GM23338 (cell line): ENCODE results near the gene TMEM98. TPM values are rescaled to one million over a fixed set of nuclear protein-coding genes. Genes with fewer than 3 reads are reported as not detected.

Experiments used
- ATAC-seq: fragments of 200-7000 bp; cut with Tn5 transposase; 3 replicates; pipeline ENCODE4 v1.9.1; 2020
- DNase-seq: peaks from one replicate; pipeline ENCODE4 v3.0.0-alpha.2; 2015; ENCODE audit warnings: low spot score
- H2AFZ ChIP-seq: fragments of 200-600 bp; sonication (generic); 2 replicates; pipeline ENCODE4 v1.8.0; 2016; ENCODE audit warnings: antibody characterized with exemption, mild to moderate bottlenecking, moderate library complexity
- H3F3A ChIP-seq: fragments of 200-600 bp; sonication (generic); replicated peaks from 2 replicates; pipeline ENCODE4 v1.8.0; 2017; ENCODE audit warnings: antibody characterized with exemption, mixed run types, low read depth
- H3K27ac ChIP-seq: fragments of 200-600 bp; sonication (generic); 2 replicates; pipeline ENCODE4 v1.6.1; 2016; ENCODE audit warnings: low read depth
- H3K27me3 ChIP-seq: fragments of 200-600 bp; sonication (generic); 2 replicates; pipeline ENCODE4 v1.8.0; 2016; ENCODE audit warnings: mild to moderate bottlenecking, mixed run types, moderate library complexity; ENCODE audit not compliant: insufficient read depth
- H3K36me3 ChIP-seq: fragments of 200-600 bp; sonication (generic); 2 replicates; pipeline ENCODE4 v1.8.0; 2016; ENCODE audit warnings: mild to moderate bottlenecking; ENCODE audit not compliant: insufficient read depth
- H3K4me1 ChIP-seq: fragments of 200-600 bp; sonication (generic); 2 replicates; pipeline ENCODE4 v1.8.0; 2016; ENCODE audit warnings: mild to moderate bottlenecking, moderate library complexity; ENCODE audit not compliant: insufficient read depth
- H3K4me2 ChIP-seq: fragments of 200-600 bp; sonication (generic); 2 replicates; pipeline ENCODE4 v1.7.1; 2017; ENCODE audit warnings: mixed run types
- H3K4me3 ChIP-seq: fragments of 200-600 bp; sonication (generic); 2 replicates; pipeline ENCODE4 v1.6.1; 2016; ENCODE audit warnings: mixed run types
- H3K79me2 ChIP-seq: fragments of 200-600 bp; sonication (generic); replicated peaks from 2 replicates; pipeline ENCODE4 v1.8.0; 2017; ENCODE audit warnings: mild to moderate bottlenecking; ENCODE audit not compliant: insufficient read depth
- H3K9me2 ChIP-seq: fragments of 200-600 bp; sonication (generic); 2 replicates; pipeline ENCODE4 v1.8.0; 2017; ENCODE audit not compliant: insufficient read depth
- H4K20me1 ChIP-seq: fragments of 200-600 bp; sonication (generic); replicated peaks from 2 replicates; pipeline ENCODE4 v1.8.0; 2017; ENCODE audit warnings: mild to moderate bottlenecking; ENCODE audit not compliant: insufficient read depth
- H3K27ac Mint-ChIP-seq: 2 replicates; pipeline ENCODE4 v1.8.0; 2020; ENCODE audit warnings: inconsistent platforms, mild to moderate bottlenecking, moderate library complexity, mixed read lengths
- H3K27me3 Mint-ChIP-seq: 3 replicates; pipeline ENCODE4 v1.8.0; 2022; ENCODE audit warnings: low read depth, mild to moderate bottlenecking, moderate library complexity, mixed read lengths, inconsistent platforms; ENCODE audit not compliant: insufficient read depth, poor library complexity
- H3K36me3 Mint-ChIP-seq: 3 replicates; pipeline ENCODE4 v1.8.0; 2021; ENCODE audit warnings: low read depth, mild to moderate bottlenecking, inconsistent platforms, moderate library complexity, mixed read lengths
- H3K4me1 Mint-ChIP-seq: 3 replicates; pipeline ENCODE4 v1.8.0; 2020; ENCODE audit warnings: mild to moderate bottlenecking, inconsistent platforms, mixed read lengths
- H3K4me3 Mint-ChIP-seq: 3 replicates; pipeline ENCODE4 v1.8.0; 2021; ENCODE audit warnings: moderate library complexity, mild to moderate bottlenecking, inconsistent platforms, mixed read lengths
- H3K9me3 Mint-ChIP-seq: 3 replicates; pipeline ENCODE4 v1.8.0; 2020; ENCODE audit warnings: moderate library complexity, mild to moderate bottlenecking, inconsistent platforms, mixed read lengths
- CREB1 ChIP-seq: fragments of 250-450 bp; sonication (Bioruptor Pico); IDR thresholded peaks from 2 replicates; pipeline ENCODE4 v1.5.0; 2020; ENCODE audit warnings: low read depth, mild to moderate bottlenecking, moderate library complexity
- ETS1 ChIP-seq: IDR thresholded peaks from 2 replicates; pipeline ENCODE4 v1.6.1; 2016; ENCODE audit warnings: antibody characterized with exemption
- NANOG ChIP-seq: IDR thresholded peaks from 2 replicates; pipeline ENCODE4 v1.6.1; 2016; ENCODE audit warnings: antibody characterized with exemption, borderline replicate concordance
- POLR2AphosphoS5 ChIP-seq: IDR thresholded peaks from 2 replicates; pipeline ENCODE4 v1.6.1; 2016; ENCODE audit warnings: antibody characterized with exemption, low read depth
- REST ChIP-seq: IDR thresholded peaks from one replicate; pipeline ENCODE4 v1.6.1; 2018; ENCODE audit warnings: antibody characterized with exemption; ENCODE audit not compliant: unreplicated experiment
- STAT1 ChIP-seq: IDR thresholded peaks from one replicate; pipeline ENCODE4 v1.6.1; 2016; ENCODE audit warnings: antibody characterized with exemption; ENCODE audit not compliant: unreplicated experiment
- ZNF114 ChIP-seq: fragments of 250-450 bp; sonication (Bioruptor Pico); IDR thresholded peaks from 2 replicates; pipeline ENCODE4 v1.5.0; 2020; ENCODE audit warnings: mild to moderate bottlenecking, moderate library complexity
- ZNF331 ChIP-seq: fragments of 250-450 bp; sonication (Bioruptor Pico); IDR thresholded peaks from 2 replicates; pipeline ENCODE4 v1.5.0; 2020; ENCODE audit warnings: low read depth, mild to moderate bottlenecking, moderate library complexity
- ZNF462 ChIP-seq: fragments of 250-450 bp; sonication (Bioruptor Pico); IDR thresholded peaks from 2 replicates; pipeline ENCODE4 v1.5.0; 2020; ENCODE audit warnings: mild to moderate bottlenecking, moderate library complexity
- polyA plus RNA-seq: library from polyadenylated mRNA; unstranded; fragments of >200 nt; fragmentation: Nextera tagmentation; extraction: Ambion mirVana; gene quantifications from 2 replicates; pipeline ENCODE4 v1.2.1, GENCODE V29; 2016
- total RNA-seq: library from RNA; depleted of rRNA; stranded (reverse); fragments of >200 nt; shearing (Covaris generic); gene quantifications from 2 replicates; pipeline ENCODE4 v1.2.3, GENCODE V29; 2014

TMEM98 gene
- total and polyA plus RNA-seq, 2 experiments from 2014 or later, result 60.4 to 94.8 TPM

GRCh38 chr17:32930512-32930911 is 2.6 kb downstream of the TMEM98 start:
- ATAC-seq, result no peak
- H3K36me3 Mint-ChIP-seq, result peaks cover 33% of the 10 kb centered on the region; the same call in 2 of the 3 replicates
- Histone ChIP-seq H4K20me1 (peaks cover 7% of the 10 kb centered on the region; the same call in 1 of the 2 replicates), H3K4me2 (0 out of 2 replicates have a peak overlapping the region, but pooled peaks have one; percentile 90), H3K9me2 (peaks cover 1% of the 10 kb centered on the region; the same call in 1 of the 2 replicates), H3F3A (peaks cover 6% of the 10 kb centered on the region), H3K27me3 (peaks cover 11% of the 10 kb centered on the region), H3K36me3 (peaks cover 10% of the 10 kb centered on the region; the same call in 1 of the 2 replicates), H3K4me1 (peaks cover 25% of the 10 kb centered on the region), H3K27ac (no peak overlapping the region), H3K4me3 (no peak overlapping the region), H3K79me2 (peaks cover 15% of the 10 kb centered on the region), H2AFZ (no peak overlapping the region)
- peaks cover 2% of the 10 kb centered on the region for H3K27me3 Mint-ChIP-seq
- H3K4me3 Mint-ChIP-seq, result no peak overlapping the region
- H3K9me3 Mint-ChIP-seq, result no peaks in the 10 kb centered on the region
- no peak overlapping the region for H3K27ac Mint-ChIP-seq
- TF ChIP-seq POLR2AphosphoS5 (no peak), ETS1 (no peak)
- peaks cover 8% of the 10 kb centered on the region; the same call in 1 of the 3 replicates for H3K4me1 Mint-ChIP-seq
- DNase-seq, result no peak

- no peak for ATAC-seq
- DNase-seq, result no peak
- Mint-ChIP-seq H3K4me1 (peaks cover 15% of the 10 kb centered on the region), H3K4me3 (no peak overlapping the region), H3K27ac (no peak overlapping the region), H3K36me3 (peaks cover 39% of the 10 kb centered on the region; the same call in 2 of the 3 replicates), H3K9me3 (no peaks in the 10 kb centered on the region; the same call in 2 of the 3 replicates), H3K27me3 (peaks cover 2% of the 10 kb centered on the region)
- Histone ChIP-seq H3K79me2 (peaks cover 15% of the 10 kb centered on the region), H3K27ac (no peak overlapping the region), H3K27me3 (peaks cover 11% of the 10 kb centered on the region), H3K36me3 (peaks cover 10% of the 10 kb centered on the region; the same call in 1 of the 2 replicates), H3K4me1 (peaks cover 25% of the 10 kb centered on the region), H3F3A (peaks cover 6% of the 10 kb centered on the region), H3K9me2 (no peaks in the 10 kb centered on the region), H3K4me3 (no peak overlapping the region), H4K20me1 (peaks cover 7% of the 10 kb centered on the region; the same call in 1 of the 2 replicates), H3K4me2 (no peak overlapping the region), H2AFZ (no peak overlapping the region)
- no peak for TF ChIP-seq NANOG
- no peak for TF ChIP-seq STAT1
- TF ChIP-seq CREB1 (CRISPR knock-in tag), result no peak
- no peak for TF ChIP-seq POLR2AphosphoS5
- no peak for TF ChIP-seq ZNF114 (CRISPR knock-in tag)
- no peak for TF ChIP-seq REST
- TF ChIP-seq ZNF331 (CRISPR knock-in tag), result no peak
- TF ChIP-seq ETS1, result no peak
- no peak for TF ChIP-seq ZNF462 (CRISPR knock-in tag)
Observed at GRCh38 chr17:32931686-32932085, 3.7 kb downstream of the TMEM98 start.
